Suprapubic skin (tissue), 4 donors: ENCODE measurements around the gene NR2F2.

ENCODE experiments used
- CTCF ChIP-seq, 2 donors: fragments of 200-600 bp in 1 of 2; fragments of 450-650 bp in 1 of 2; sonication (generic) in 1 of 2; IDR thresholded peaks; one replicate each; pipeline ENCODE4 v1.5.1; 2016 to 2019; ENCODE audit warnings: antibody characterized with exemption in 2 of 2, mild to moderate bottlenecking in 1 of 2, moderate library complexity in 1 of 2
- EP300 ChIP-seq: sonication (generic); formaldehyde crosslinking; IDR thresholded peaks from one replicate; pipeline ENCODE4 v1.6.1; 2017; ENCODE audit warnings: antibody characterized with exemption
- POLR2A ChIP-seq, 2 donors: fragments of 450-650 bp; IDR thresholded peaks; one replicate each; pipeline ENCODE4 v1.6.1; 2017; ENCODE audit warnings: antibody characterized with exemption in 2 of 2, mild to moderate bottlenecking in 2 of 2, moderate library complexity in 2 of 2
- POLR2AphosphoS5 ChIP-seq, 3 donors: sonication (generic); formaldehyde crosslinking; IDR thresholded peaks; one replicate each; pipeline ENCODE4 v1.6.1; 2017; ENCODE audit warnings: antibody characterized with exemption in 3 of 3

- TF ChIP-seq POLR2A (IDR thresholded peaks at IDR 0.05) (no peak), CTCF (IDR thresholded peaks at IDR 0.05) (no peak), EP300 (no peak), POLR2AphosphoS5 (IDR thresholded peaks at IDR 0.05) (no peak)
Observed at GRCh38 chr15:96352604-96353405, 22.3 kb downstream of the NR2F2 start.
